ENCODE measurements around the gene FAM3B. TPM values are rescaled to one million over a fixed set of nuclear protein-coding genes. Genes with fewer than 3 reads are reported as not detected.

The FAM3B gene
- total RNA-seq, 4 donors from 2014 or later: 2.4 to 5.7 TPM; not detected in 2

DNA sequence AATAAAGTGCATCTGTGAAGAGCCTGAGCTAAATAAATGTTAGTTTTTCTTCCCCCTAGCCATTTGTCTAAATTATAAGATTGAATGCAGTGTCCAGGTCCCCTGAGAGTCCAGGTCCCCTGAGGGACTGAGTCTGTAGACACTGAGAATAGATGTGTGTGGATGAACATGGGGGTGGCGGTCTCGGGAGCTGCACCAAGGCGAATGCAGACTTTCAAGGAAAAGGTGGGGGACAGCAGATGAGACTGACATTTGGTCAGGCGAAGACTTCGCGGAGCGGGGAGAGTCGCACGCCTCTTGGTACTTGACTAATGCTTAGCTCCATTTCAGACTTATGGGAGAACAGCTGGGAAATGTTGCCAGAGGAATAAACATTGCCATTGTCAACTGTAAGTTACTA lies 27.5 kb downstream of the FAM3B start:
- Histone ChIP-seq H3K4me3 (no peak overlapping the region), H3K36me3 (no peaks in the 10 kb centered on the region), H3K27ac (no peak overlapping the region), H3K9me3 (no peaks in the 10 kb centered on the region), H3K27me3 (peaks cover 3% of the 10 kb centered on the region), H3K4me1 (no peaks in the 10 kb centered on the region)
- intact Hi-C loops (cut with DNase I; ENCODE audit: low total_unique reads) (no loop called here), in situ Hi-C loops (cut with MboI; ENCODE audit: low pct_ligation_motif_present in 1 of 4, low pct_unique_long_range_greater_than_20kb in 1 of 4, low sequenced_read_pairs in 3 of 4) (no loop called here)
- no peak for TF ChIP-seq POLR2A (IDR thresholded peaks at IDR 0.05)
- TF ChIP-seq EP300 (IDR thresholded peaks at IDR 0.05; ENCODE audit: low read depth): no peak
- TF ChIP-seq, protein P1, sequence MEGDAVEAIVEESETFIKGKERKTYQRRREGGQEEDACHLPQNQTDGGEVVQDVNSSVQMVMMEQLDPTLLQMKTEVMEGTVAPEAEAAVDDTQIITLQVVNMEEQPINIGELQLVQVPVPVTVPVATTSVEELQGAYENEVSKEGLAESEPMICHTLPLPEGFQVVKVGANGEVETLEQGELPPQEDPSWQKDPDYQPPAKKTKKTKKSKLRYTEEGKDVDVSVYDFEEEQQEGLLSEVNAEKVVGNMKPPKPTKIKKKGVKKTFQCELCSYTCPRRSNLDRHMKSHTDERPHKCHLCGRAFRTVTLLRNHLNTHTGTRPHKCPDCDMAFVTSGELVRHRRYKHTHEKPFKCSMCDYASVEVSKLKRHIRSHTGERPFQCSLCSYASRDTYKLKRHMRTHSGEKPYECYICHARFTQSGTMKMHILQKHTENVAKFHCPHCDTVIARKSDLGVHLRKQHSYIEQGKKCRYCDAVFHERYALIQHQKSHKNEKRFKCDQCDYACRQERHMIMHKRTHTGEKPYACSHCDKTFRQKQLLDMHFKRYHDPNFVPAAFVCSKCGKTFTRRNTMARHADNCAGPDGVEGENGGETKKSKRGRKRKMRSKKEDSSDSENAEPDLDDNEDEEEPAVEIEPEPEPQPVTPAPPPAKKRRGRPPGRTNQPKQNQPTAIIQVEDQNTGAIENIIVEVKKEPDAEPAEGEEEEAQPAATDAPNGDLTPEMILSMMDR (IDR thresholded peaks at IDR 0.05): no peak
- no peak for TF ChIP-seq POLR2AphosphoS5 (IDR thresholded peaks at IDR 0.05)
- WGBS, 2 donors (ENCODE audit: low coverage in 1 of 2): 74 to 93% methylated on average over 3 to 9 of the region's 9 CpGs
- DNase-seq: no peak

DNA sequence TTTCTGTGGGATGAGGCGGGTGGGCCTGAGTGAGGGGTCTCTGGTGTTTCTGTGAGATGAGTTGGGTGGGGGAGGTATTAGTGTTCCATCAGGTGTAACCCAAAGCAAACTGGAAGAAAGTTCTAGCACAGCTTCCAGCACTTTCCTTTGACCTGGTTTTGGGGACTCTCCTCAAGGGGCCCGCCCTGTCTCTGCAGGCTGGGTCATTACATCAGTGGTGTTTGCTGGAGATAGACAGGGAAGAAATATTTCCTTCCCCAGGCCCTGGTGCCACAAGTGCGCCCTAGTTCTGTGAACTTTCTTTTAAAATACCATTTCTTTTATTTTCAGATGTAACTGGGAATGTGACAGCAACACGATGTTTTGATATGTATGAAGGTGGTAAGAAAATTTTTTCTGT lies 28.8 kb downstream of the FAM3B start:
- TF ChIP-seq, protein P1 (IDR thresholded peaks at IDR 0.05): no peak
- TF ChIP-seq POLR2A (IDR thresholded peaks at IDR 0.05) (no peak), POLR2AphosphoS5 (IDR thresholded peaks at IDR 0.05) (no peak), EP300 (IDR thresholded peaks at IDR 0.05; ENCODE audit: low read depth) (no peak)
- DNase-seq: no peak
- no peak overlapping the region for H3K27ac ChIP-seq
- H3K4me3 ChIP-seq: no peak overlapping the region
- in situ Hi-C loops (cut with MboI; ENCODE audit: low pct_ligation_motif_present in 1 of 4, low pct_unique_long_range_greater_than_20kb in 1 of 4, low sequenced_read_pairs in 3 of 4): no loop called here
- H3K36me3 ChIP-seq: no peaks in the 10 kb centered on the region
- no peaks in the 10 kb centered on the region for H3K4me1 ChIP-seq
- H3K27me3 ChIP-seq: peaks cover 3% of the 10 kb centered on the region
- intact Hi-C loops (cut with DNase I; ENCODE audit: low total_unique reads): no loop called here
- WGBS, 2 donors (ENCODE audit: low coverage in 1 of 2): 93 to 100% methylated on average over 2 to 4 of the region's 4 CpGs
- no peaks in the 10 kb centered on the region for H3K9me3 ChIP-seq

DNA sequence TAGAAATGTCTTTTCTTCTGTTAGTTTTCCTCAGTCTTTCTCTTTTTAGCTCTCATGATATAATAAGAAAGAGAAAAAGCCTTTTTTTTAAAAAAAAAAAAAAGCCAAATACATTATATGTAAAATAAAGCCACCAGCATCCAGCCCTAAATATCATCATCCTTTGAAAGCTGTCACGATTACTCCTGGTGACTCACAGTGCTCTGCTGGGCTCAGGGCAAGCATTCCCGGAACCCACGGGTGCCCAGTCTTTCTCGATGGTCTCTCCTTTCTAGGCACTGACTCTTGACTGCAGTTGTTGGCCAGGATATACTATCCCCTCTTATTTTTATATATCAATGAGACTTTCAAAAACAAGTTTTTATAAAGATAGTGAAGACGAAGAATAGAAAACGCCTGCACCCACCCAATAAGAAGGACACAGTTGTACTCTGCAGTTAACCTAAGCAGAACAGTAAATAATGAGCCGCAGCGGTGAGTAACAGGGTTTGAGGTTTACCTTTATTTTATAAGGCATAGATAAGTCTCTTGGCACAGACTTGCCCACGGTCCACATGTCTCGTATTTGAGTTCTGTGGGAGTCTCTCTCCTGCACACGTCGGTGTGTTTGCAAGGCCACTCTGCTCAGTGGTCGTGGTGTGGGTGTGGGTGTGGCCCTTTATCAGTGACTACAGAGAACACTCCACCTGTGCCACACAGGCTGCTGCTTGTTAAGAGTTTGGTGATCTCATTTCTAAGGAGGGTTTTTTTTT lies 29.5 kb downstream of the FAM3B start:
- H3K36me3 ChIP-seq: no peaks in the 10 kb centered on the region
- intact Hi-C loops (cut with DNase I; ENCODE audit: low total_unique reads) (no loop called here), in situ Hi-C loops (cut with MboI; ENCODE audit: low pct_ligation_motif_present in 1 of 4, low pct_unique_long_range_greater_than_20kb in 1 of 4, low sequenced_read_pairs in 3 of 4) (no loop called here)
- no peak for DNase-seq
- no peaks in the 10 kb centered on the region for H3K9me3 ChIP-seq
- H3K27me3 ChIP-seq: peaks cover 6% of the 10 kb centered on the region
- WGBS, 2 donors (ENCODE audit: low coverage in 1 of 2): 58 to 63% methylated on average over 2 to 13 of the region's 13 CpGs
- no peak overlapping the region for H3K4me3 ChIP-seq
- no peaks in the 10 kb centered on the region for H3K4me1 ChIP-seq
- no peak overlapping the region for H3K27ac ChIP-seq
- TF ChIP-seq, protein P1 (IDR thresholded peaks at IDR 0.05): no peak
- TF ChIP-seq EP300 (IDR thresholded peaks at IDR 0.05; ENCODE audit: low read depth) (no peak), POLR2A (IDR thresholded peaks at IDR 0.05) (no peak), POLR2AphosphoS5 (IDR thresholded peaks at IDR 0.05) (no peak)

DNA sequence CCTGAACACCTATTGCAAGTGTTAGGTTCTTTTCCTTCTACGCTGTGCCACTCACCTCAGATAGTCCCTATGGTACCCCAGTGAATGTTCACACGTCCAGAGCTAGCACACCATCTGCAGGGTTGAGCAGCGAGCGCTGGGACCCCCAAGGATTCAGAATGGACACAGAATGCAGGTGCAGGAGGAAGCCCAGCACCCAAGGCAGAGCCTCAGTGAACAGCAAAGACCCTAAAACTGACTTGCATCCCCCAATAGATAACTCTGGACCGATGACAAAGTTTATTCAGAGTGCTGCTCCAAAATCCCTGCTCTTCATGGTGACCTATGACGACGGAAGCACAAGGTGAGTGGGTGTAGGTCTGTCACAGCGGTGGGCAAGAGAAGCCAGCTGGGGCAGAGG lies 30.2 kb downstream of the FAM3B start:
- TF ChIP-seq, protein P1 (IDR thresholded peaks at IDR 0.05): no peak
- no peak for TF ChIP-seq POLR2A (IDR thresholded peaks at IDR 0.05)
- TF ChIP-seq EP300 (IDR thresholded peaks at IDR 0.05; ENCODE audit: low read depth): no peak
- no peak for TF ChIP-seq POLR2AphosphoS5 (IDR thresholded peaks at IDR 0.05)
- in situ Hi-C loops (cut with MboI; ENCODE audit: low pct_ligation_motif_present in 1 of 4, low pct_unique_long_range_greater_than_20kb in 1 of 4, low sequenced_read_pairs in 3 of 4): no loop called here
- H3K36me3 ChIP-seq: no peaks in the 10 kb centered on the region
- DNase-seq: no peak
- WGBS, 2 donors (ENCODE audit: low coverage in 1 of 2): 85 to 89% methylated on average over 6 to 8 of the region's 8 CpGs
- H3K9me3 ChIP-seq: no peaks in the 10 kb centered on the region
- H3K4me1 ChIP-seq: no peaks in the 10 kb centered on the region
- intact Hi-C loops (cut with DNase I; ENCODE audit: low total_unique reads): no loop called here
- H3K27me3 ChIP-seq: peaks cover 6% of the 10 kb centered on the region
- H3K27ac ChIP-seq: no peak overlapping the region
- H3K4me3 ChIP-seq: no peak overlapping the region

Data from transverse colon (tissue), 4 donors.